Measurements from ENCODE around the gene PLCB3. TPM values are rescaled to one million over a fixed set of nuclear protein-coding genes. Genes with fewer than 3 reads are reported as not detected.

PLCB3 gene
- polyA plus RNA-seq, 1 experiment = 11.7 TPM

- Histone ChIP-seq H3K27me3 (ENCODE audit: control insufficient read depth, insufficient read depth, low read length) (no peaks in the 10 kb centered on the region), H3K27ac (ENCODE audit: low read depth, low read length) (no peak overlapping the region), H3K9me3 (ENCODE audit: control insufficient read depth, insufficient read depth, low read length) (no peaks in the 10 kb centered on the region; the same call in 1 of the 2 replicates), H3K4me3 (ENCODE audit: low read depth, low read length) (no peak overlapping the region)
- no peak for TF ChIP-seq CTCF (IDR thresholded peaks at IDR 0.05; ENCODE audit: low read depth, low read length)
- no peak for DNase-seq (ENCODE audit: low read depth, low spot score)
- POLR2A ChIA-PET = interaction anchor here (0.7 to 1.2 kb wide), 2 partner anchors 10 to 78 kb away, joined by 3 to 5 read pairs; no protein-coding TSS in a partner anchor
- CTCF ChIA-PET = no interaction called here
Measured at GRCh38 chr11:64258946-64259532, 7.7 kb downstream of the PLCB3 start.

- Histone ChIP-seq H3K27ac (ENCODE audit: low read depth, low read length) (no peak overlapping the region), H3K9me3 (ENCODE audit: control insufficient read depth, insufficient read depth, low read length) (no peaks in the 10 kb centered on the region; the same call in 1 of the 2 replicates), H3K4me3 (ENCODE audit: low read depth, low read length) (no peak overlapping the region), H3K27me3 (ENCODE audit: control insufficient read depth, insufficient read depth, low read length) (no peaks in the 10 kb centered on the region)
- no peak for TF ChIP-seq CTCF (IDR thresholded peaks at IDR 0.05; ENCODE audit: low read depth, low read length)
- DNase-seq (ENCODE audit: low read depth, low spot score) = no peak
- ChIA-PET CTCF (no interaction called here), POLR2A (interaction anchor here (1.2 kb wide), 1 partner anchor 78 kb away, joined by 5 read pairs; no protein-coding TSS in a partner anchor)
Measured at GRCh38 chr11:64259533-64260067, 8.3 kb downstream of the PLCB3 start.

- no peak for TF ChIP-seq CTCF (IDR thresholded peaks at IDR 0.05; ENCODE audit: low read depth, low read length)
- CTCF ChIA-PET = no interaction called here
- Histone ChIP-seq H3K9me3 (ENCODE audit: control insufficient read depth, insufficient read depth, low read length) (no peaks in the 10 kb centered on the region; the same call in 1 of the 2 replicates), H3K27ac (ENCODE audit: low read depth, low read length) (no peak overlapping the region), H3K4me3 (ENCODE audit: low read depth, low read length) (no peak overlapping the region), H3K27me3 (ENCODE audit: control insufficient read depth, insufficient read depth, low read length) (no peaks in the 10 kb centered on the region)
- no peak for DNase-seq (ENCODE audit: low read depth, low spot score)
- POLR2A ChIA-PET = no interaction called here
Measured at GRCh38 chr11:64260147-64260708, 8.9 kb downstream of the PLCB3 start.

- no peaks in the 10 kb centered on the region; the same call in 1 of the 2 replicates for H3K9me3 ChIP-seq (ENCODE audit: control insufficient read depth, insufficient read depth, low read length)
- no peak for TF ChIP-seq CTCF (IDR thresholded peaks at IDR 0.05; ENCODE audit: low read depth, low read length)
- DNase-seq (ENCODE audit: low read depth, low spot score) = no peak
- H3K27me3 ChIP-seq (ENCODE audit: control insufficient read depth, insufficient read depth, low read length) = no peaks in the 10 kb centered on the region
- CTCF ChIA-PET = interaction anchor here (1.0 kb wide), 1 partner anchor 11 kb away, joined by 3 read pairs; the partner anchor contains the start of gene PLCB3
- H3K4me3 ChIP-seq (ENCODE audit: low read depth, low read length) = no peak overlapping the region
- POLR2A ChIA-PET = no interaction called here
- no peak overlapping the region for H3K27ac ChIP-seq (ENCODE audit: low read depth, low read length)
Measured at GRCh38 chr11:64261556-64262080, 10.3 kb downstream of the PLCB3 start.

Data from AG04450 (cell line).